A549 (cell line): ENCODE measurements around the gene NRG3. TPM values are rescaled to one million over a fixed set of nuclear protein-coding genes. Genes with fewer than 3 reads are reported as not detected.

Experiments
- ATAC-seq, 2 experiments: fragments of 200-7000 bp in 1 of 2; fragments of >200 bp in 1 of 2; cut with Nextera tagmentation in 1 of 2; cut with Tn5 transposase in 1 of 2; 3 replicates each; pipeline versions ENCODE4 v1.8.0 to v1.9.1; 2018 to 2020; ENCODE audit warnings: mild to moderate bottlenecking in 1 of 2, moderate library complexity in 1 of 2
- CTCF ChIA-PET: fragments of 300-600 bp; sonication (Branson Sonifier 250); formaldehyde crosslinking; extraction: SDS; loops from one replicate; lab custom pipeline; 2021; ENCODE audit warnings: antibody characterized with exemption, inconsistent platforms; lab: Yijun Ruan, JAX
- POLR2A ChIA-PET: fragments of 350-600 bp; formaldehyde crosslinking; extraction: SDS; loops from one replicate; lab custom pipeline; 2021; ENCODE audit warnings: antibody characterized with exemption, inconsistent platforms; lab: Yijun Ruan, JAX
- DNase-seq, 2 experiments: peaks; one replicate each; pipeline versions ENCODE4 v3.0.0 to v3.0.0-alpha.2; 2011 to 2016; ENCODE audit warnings: low read depth in 1 of 2, low spot score in 1 of 2
- FAIRE-seq: peaks from 2 replicates; lab custom pipeline; 2011; peaks lifted over from hg19 to GRCh38; lab: Jason Lieb, UNC
- H3K27ac ChIP-seq, 2 experiments: fragments of >200 bp; sonication (Bioruptor Twin); formaldehyde crosslinking; 3 replicates each; pipeline ENCODE4 v1.5.1; 2016 to 2017
- H3K4me1 ChIP-seq: fragments of >200 bp; sonication (Bioruptor Twin); formaldehyde crosslinking; 3 replicates; pipeline ENCODE4 v1.6.1; 2016
- H3K4me2 ChIP-seq: fragments of >200 bp; sonication (Bioruptor Twin); formaldehyde crosslinking; 3 replicates; pipeline ENCODE4 v1.6.1; 2016
- H3K4me3 ChIP-seq: fragments of >200 bp; sonication (Bioruptor Twin); formaldehyde crosslinking; 3 replicates; pipeline ENCODE4 v1.5.1; 2016
- H3K9me3 ChIP-seq: fragments of >200 bp; sonication (Bioruptor Twin); formaldehyde crosslinking; 3 replicates; pipeline ENCODE4 v1.6.1; 2016
- CBX2 ChIP-seq: fragments of 200-600 bp; sonication (generic); IDR thresholded peaks from 2 replicates; pipeline ENCODE4 v1.6.1; 2016; ENCODE audit warnings: low read depth, mild to moderate bottlenecking, borderline replicate concordance
- EHF ChIP-seq: fragments of 250-450 bp; sonication (Bioruptor Pico); IDR thresholded peaks from 2 replicates; pipeline ENCODE4 v1.5.0; 2020; ENCODE audit warnings: mild to moderate bottlenecking
- FOSL2 ChIP-seq, 2 experiments: fragments of 450-650 bp in 1 of 2; fragments of >200 bp in 1 of 2; sonication (Bioruptor Twin) in 1 of 2; formaldehyde crosslinking; IDR thresholded peaks; 2 replicates each; pipeline versions ENCODE4 v1.5.0 to v1.6.1; 2016 to 2020; ENCODE audit warnings: mild to moderate bottlenecking in 1 of 2, moderate library complexity in 1 of 2
- HOXB13 ChIP-seq: fragments of 250-450 bp; sonication (Bioruptor Pico); IDR thresholded peaks from 2 replicates; pipeline ENCODE4 v1.5.0; 2020; ENCODE audit warnings: low read depth, mild to moderate bottlenecking, moderate library complexity
- JUN ChIP-seq, 2 experiments: fragments of >200 bp; sonication (Bioruptor Twin); formaldehyde crosslinking; IDR thresholded peaks; 2 replicates in 1 of 2; 3 replicates in 1 of 2; pipeline ENCODE4 v1.6.1; 2016 to 2017
- KDM1A ChIP-seq: fragments of 200-600 bp; sonication (generic); IDR thresholded peaks from 2 replicates; pipeline ENCODE4 v1.6.1; 2016; ENCODE audit warnings: low read depth, mild to moderate bottlenecking
- PHF8 ChIP-seq: fragments of 200-600 bp; sonication (generic); IDR thresholded peaks from 2 replicates; pipeline ENCODE4 v1.6.1; 2016; ENCODE audit warnings: low read depth, mild to moderate bottlenecking, antibody characterized with exemption, moderate library complexity, borderline replicate concordance
- RAD21 ChIP-seq, 2 experiments: fragments of >200 bp in 1 of 2; sonication (Bioruptor Twin) in 1 of 2; formaldehyde crosslinking in 1 of 2; IDR thresholded peaks in 1 of 2; conservative IDR thresholded peaks in 1 of 2; 2 replicates in 1 of 2; 3 replicates in 1 of 2; pipeline ENCODE4 v1.6.1; 2012 to 2018; ENCODE audit warnings: inconsistent platforms in 1 of 2
- RFX5 ChIP-seq: fragments of 450-650 bp; IDR thresholded peaks from 2 replicates; pipeline ENCODE4 v1.7.1; 2014; ENCODE audit warnings: antibody characterized with exemption, mild to moderate bottlenecking, moderate library complexity
- RNF2 ChIP-seq: fragments of 200-600 bp; sonication (generic); IDR thresholded peaks from 2 replicates; pipeline ENCODE4 v1.6.1; 2016; ENCODE audit warnings: low read depth, mild to moderate bottlenecking, antibody characterized with exemption, moderate library complexity, borderline replicate concordance
- SMC3 ChIP-seq: fragments of >200 bp; sonication (Bioruptor Twin); formaldehyde crosslinking; IDR thresholded peaks from 3 replicates; pipeline ENCODE4 v1.6.1; 2018; ENCODE audit warnings: inconsistent platforms
- TFCP2L1 ChIP-seq: fragments of 250-450 bp; sonication (Bioruptor Pico); IDR thresholded peaks from 2 replicates; pipeline ENCODE4 v1.5.0; 2021; ENCODE audit warnings: mild to moderate bottlenecking
- ZNF302 ChIP-seq: fragments of 250-450 bp; sonication (Bioruptor Pico); IDR thresholded peaks from 2 replicates; pipeline ENCODE4 v1.9.0; 2021; ENCODE audit warnings: inconsistent platforms, mild to moderate bottlenecking, moderate library complexity
- WGBS: methylation state at CpG from one replicate; pipeline ENCODE4 v1.1.6; 2017; ENCODE audit errors: missing lambda C conversion rate; 5-methylcytosine and 5-hydroxymethylcytosine counted together
- polyA plus RNA-seq, 4 experiments: library from polyadenylated mRNA; depleted of rRNA in 3 of 4; stranded (reverse); fragments of >200 nt; fragmentation: RNase III in 1 of 4; extraction: RNeasy Plus Mini Kit Qiagen cat#74134 plus additional on column Dnase treatment in 1 of 4; gene quantifications; 2 replicates in 3 of 4; 3 replicates in 1 of 4; pipeline ENCODE4 v1.2.3, GENCODE V29; 2011 to 2017
- TF ChIP-seq, protein P1 (sequence below): fragments of >200 bp; sonication (Bioruptor Twin); formaldehyde crosslinking; IDR thresholded peaks from 2 replicates; pipeline ENCODE4 v1.6.1; 2016
- TF ChIP-seq, protein P2 (sequence below): fragments of >200 bp; sonication (Bioruptor Twin); formaldehyde crosslinking; IDR thresholded peaks from 3 replicates; pipeline ENCODE4 v1.5.1; 2016
- TF ChIP-seq, protein P3 (sequence below): fragments of 450-650 bp; IDR thresholded peaks from 2 replicates; pipeline ENCODE4 v1.6.1; 2014; ENCODE audit warnings: antibody characterized with exemption
- TF ChIP-seq, protein P4 (sequence below): IDR thresholded peaks from 2 replicates; pipeline ENCODE4 v1.6.1; 2012

The NRG3 gene
- polyA plus RNA-seq, 2 of the 4 experiments (the other 2 are of a cell fraction): not detected

DNA sequence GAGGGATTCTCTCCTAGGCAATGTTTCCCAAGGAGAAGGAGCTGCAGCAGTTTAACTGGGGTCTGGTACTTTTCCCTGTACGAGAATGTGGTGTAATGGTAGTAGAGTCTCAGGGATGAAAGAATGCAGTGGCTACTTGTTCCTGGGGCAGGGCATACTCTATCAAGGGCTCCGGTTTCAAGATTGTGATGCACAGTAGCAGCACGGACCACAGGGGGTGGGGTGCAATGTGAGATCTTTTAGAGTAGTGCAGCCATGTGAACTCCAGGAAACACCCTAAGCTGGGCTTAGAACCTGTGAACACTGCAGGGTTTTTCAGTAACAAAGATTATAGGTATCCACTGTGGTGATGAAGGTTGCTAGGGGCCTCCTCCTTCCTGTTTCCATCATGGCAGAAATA lies 903.9 kb downstream of the NRG3 start:
- ATAC-seq: no peak
- TF ChIP-seq RFX5 (no peak), RAD21 (conservative IDR thresholded peaks at IDR 0.05 in 1 of 2, IDR thresholded peaks at IDR 0.05 in 1 of 2) (no peak), KDM1A (no peak), EHF (CRISPR knock-in tag) (no peak), PHF8 (no peak), RNF2 (no peak), CBX2 (no peak)
- TF ChIP-seq, protein P1, sequence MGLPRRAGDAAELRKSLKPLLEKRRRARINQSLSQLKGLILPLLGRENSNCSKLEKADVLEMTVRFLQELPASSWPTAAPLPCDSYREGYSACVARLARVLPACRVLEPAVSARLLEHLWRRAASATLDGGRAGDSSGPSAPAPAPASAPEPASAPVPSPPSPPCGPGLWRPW: no peak
- TF ChIP-seq, protein P2, sequence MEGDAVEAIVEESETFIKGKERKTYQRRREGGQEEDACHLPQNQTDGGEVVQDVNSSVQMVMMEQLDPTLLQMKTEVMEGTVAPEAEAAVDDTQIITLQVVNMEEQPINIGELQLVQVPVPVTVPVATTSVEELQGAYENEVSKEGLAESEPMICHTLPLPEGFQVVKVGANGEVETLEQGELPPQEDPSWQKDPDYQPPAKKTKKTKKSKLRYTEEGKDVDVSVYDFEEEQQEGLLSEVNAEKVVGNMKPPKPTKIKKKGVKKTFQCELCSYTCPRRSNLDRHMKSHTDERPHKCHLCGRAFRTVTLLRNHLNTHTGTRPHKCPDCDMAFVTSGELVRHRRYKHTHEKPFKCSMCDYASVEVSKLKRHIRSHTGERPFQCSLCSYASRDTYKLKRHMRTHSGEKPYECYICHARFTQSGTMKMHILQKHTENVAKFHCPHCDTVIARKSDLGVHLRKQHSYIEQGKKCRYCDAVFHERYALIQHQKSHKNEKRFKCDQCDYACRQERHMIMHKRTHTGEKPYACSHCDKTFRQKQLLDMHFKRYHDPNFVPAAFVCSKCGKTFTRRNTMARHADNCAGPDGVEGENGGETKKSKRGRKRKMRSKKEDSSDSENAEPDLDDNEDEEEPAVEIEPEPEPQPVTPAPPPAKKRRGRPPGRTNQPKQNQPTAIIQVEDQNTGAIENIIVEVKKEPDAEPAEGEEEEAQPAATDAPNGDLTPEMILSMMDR: no peak
- TF ChIP-seq, protein P3, sequence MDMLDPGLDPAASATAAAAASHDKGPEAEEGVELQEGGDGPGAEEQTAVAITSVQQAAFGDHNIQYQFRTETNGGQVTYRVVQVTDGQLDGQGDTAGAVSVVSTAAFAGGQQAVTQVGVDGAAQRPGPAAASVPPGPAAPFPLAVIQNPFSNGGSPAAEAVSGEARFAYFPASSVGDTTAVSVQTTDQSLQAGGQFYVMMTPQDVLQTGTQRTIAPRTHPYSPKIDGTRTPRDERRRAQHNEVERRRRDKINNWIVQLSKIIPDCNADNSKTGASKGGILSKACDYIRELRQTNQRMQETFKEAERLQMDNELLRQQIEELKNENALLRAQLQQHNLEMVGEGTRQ: no peak
- TF ChIP-seq, protein P4, sequence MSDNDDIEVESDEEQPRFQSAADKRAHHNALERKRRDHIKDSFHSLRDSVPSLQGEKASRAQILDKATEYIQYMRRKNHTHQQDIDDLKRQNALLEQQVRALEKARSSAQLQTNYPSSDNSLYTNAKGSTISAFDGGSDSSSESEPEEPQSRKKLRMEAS: no peak
- POLR2A ChIA-PET: no interaction called here
- WGBS: 2% methylated on average over 3 of the region's 3 CpGs
- Histone ChIP-seq H3K4me2 (no peak overlapping the region), H3K4me3 (no peak overlapping the region), H3K9me3 (no peaks in the 10 kb centered on the region), H3K4me1 (no peaks in the 10 kb centered on the region), H3K27ac (no peak overlapping the region)
- CTCF ChIA-PET: no interaction called here
- no peak for FAIRE-seq
- DNase-seq: no peak

DNA sequence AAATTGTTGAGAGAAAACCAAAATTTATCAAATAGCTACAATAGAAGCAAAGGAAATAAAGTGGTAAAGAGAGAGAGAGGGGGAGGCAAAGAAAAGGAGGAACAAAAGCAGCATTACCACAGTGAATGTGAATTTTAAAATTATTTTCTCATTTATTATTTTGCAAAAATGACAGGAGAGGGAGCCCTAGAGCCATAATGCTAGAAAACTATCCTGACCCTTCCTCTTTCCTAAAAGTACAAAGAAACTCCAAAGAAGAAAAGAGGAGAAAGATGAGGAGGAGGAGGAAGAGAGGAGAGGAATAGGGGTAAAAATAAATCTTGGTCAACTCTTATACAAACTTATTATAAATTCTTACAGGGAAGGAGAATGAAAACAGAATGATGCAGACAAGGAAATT lies 921.5 kb downstream of the NRG3 start:
- no peak overlapping the region for H3K4me2 ChIP-seq
- ChIA-PET CTCF (interaction anchor here (0.7 to 2.8 kb wide), 3 partner anchors 220 to 1077 kb away, joined by 3 to 11 read pairs (median 6); no protein-coding TSS in a partner anchor), POLR2A (no interaction called here)
- TF ChIP-seq FOSL2 (IDR thresholded peaks at IDR 0.05) (no peak), FOSL2 (CRISPR knock-in tag; IDR thresholded peaks at IDR 0.05) (no peak), SMC3 (peak; percentile 28; the same call in 1 of the 3 replicates), RAD21 (conservative IDR thresholded peaks at IDR 0.05 in 1 of 2, IDR thresholded peaks at IDR 0.05 in 1 of 2) (peak; percentile 32 to 39; a peak in 4 of 5 replicates), HOXB13 (CRISPR knock-in tag) (no peak), TFCP2L1 (CRISPR knock-in tag) (no peak)
- TF ChIP-seq, protein P2: peak; percentile 25; the same call in 2 of the 3 replicates
- TF ChIP-seq, all 56 proteins: peak for 3
- Histone ChIP-seq H3K9me3 (no peaks in the 10 kb centered on the region), H3K27ac (no peak overlapping the region), H3K4me3 (no peak overlapping the region), H3K4me1 (no peaks in the 10 kb centered on the region)
- FAIRE-seq: no peak
- no peak for DNase-seq
- ATAC-seq: no peak

DNA sequence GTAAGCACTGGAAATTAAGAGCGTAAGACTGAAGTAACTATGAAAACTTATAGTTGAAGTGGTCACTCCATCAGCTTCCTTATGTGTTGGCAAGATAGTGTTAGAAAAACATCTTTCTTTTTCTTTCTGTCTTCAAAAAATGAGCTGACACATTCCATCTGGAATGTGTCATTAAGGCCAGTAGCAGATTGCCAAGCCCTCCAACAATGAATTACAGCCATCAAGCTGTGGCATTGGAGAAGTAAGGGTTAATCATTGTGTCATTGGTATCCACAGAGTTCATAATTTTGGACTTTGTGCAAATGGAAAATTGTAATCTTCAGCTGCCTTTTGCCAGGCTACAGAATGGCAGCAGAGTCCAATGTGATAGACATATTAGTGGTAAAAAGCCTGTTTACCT lies 926.3 kb downstream of the NRG3 start:
- DNase-seq: no peak
- TF ChIP-seq JUN (IDR thresholded peaks at IDR 0.05): no peak
- TF ChIP-seq FOSL2 (IDR thresholded peaks at IDR 0.05): no peak
- TF ChIP-seq FOSL2 (CRISPR knock-in tag; IDR thresholded peaks at IDR 0.05): no peak
- no peak for TF ChIP-seq ZNF302
- no peak overlapping the region for H3K4me2 ChIP-seq
- CTCF ChIA-PET: no interaction called here
- POLR2A ChIA-PET: no interaction called here
- WGBS: 63% methylated on average over 1 of the region's 1 CpG
- H3K27ac ChIP-seq: no peak overlapping the region
- no peaks in the 10 kb centered on the region for H3K9me3 ChIP-seq
- H3K4me3 ChIP-seq: no peak overlapping the region
- ATAC-seq: no peak
- FAIRE-seq: no peak
- no peaks in the 10 kb centered on the region for H3K4me1 ChIP-seq
